Thyroid gland (tissue), 4 donors: ENCODE measurements around the gene PHOX2A. TPM values are rescaled to one million over a fixed set of nuclear protein-coding genes. Genes with fewer than 3 reads are reported as not detected.

ENCODE experiments used
- DNase-seq, 2 donors: peaks; one replicate each; pipeline ENCODE4 v3.0.0-alpha.2; 2019
- H3K27ac ChIP-seq, 3 donors: fragments of 200-600 bp; sonication (generic); 1 replicate in 2 of 3; 2 replicates in 1 of 3; pipeline ENCODE4 v1.5.1; 2016 to 2019; ENCODE audit warnings: mild to moderate bottlenecking in 1 of 3, moderate library complexity in 1 of 3
- H3K27me3 ChIP-seq: fragments of 200-600 bp; sonication (generic); one replicate; pipeline ENCODE4 v1.5.1; 2019
- H3K36me3 ChIP-seq, 2 donors: fragments of 200-600 bp; sonication (generic); one replicate each; pipeline ENCODE4 v1.5.1; 2016 to 2019
- H3K4me1 ChIP-seq, 2 donors: fragments of 200-600 bp; sonication (generic); one replicate each; pipeline ENCODE4 v1.5.1; 2017 to 2019
- H3K4me3 ChIP-seq, 3 donors: fragments of 200-600 bp; sonication (generic); replicated peaks in 1 of 3; 1 replicate in 2 of 3; 2 replicates in 1 of 3; pipeline ENCODE4 v1.5.1; 2016; ENCODE audit warnings: mild to moderate bottlenecking in 1 of 3
- H3K9me3 ChIP-seq: fragments of 200-600 bp; sonication (generic); one replicate; pipeline ENCODE4 v1.5.1; 2017
- POLR2A ChIP-seq, 2 donors: fragments of 450-650 bp; IDR thresholded peaks; one replicate each; pipeline ENCODE4 v1.6.1; 2017; ENCODE audit warnings: antibody characterized with exemption in 2 of 2, mild to moderate bottlenecking in 2 of 2, moderate library complexity in 1 of 2
- WGBS, 2 donors: methylation state at CpG; one replicate each; pipeline ENCODE4 v1.1.5; 2017; 5-methylcytosine and 5-hydroxymethylcytosine counted together
- intact Hi-C: fragments of 100-400 bp; cut with DNase I; formaldehyde crosslinking; loops from one replicate; pipeline ENCODE4 v1.15.1; 2023
- total RNA-seq, 4 donors: library from RNA; depleted of rRNA; stranded (reverse); fragments of >200 nt; gene quantifications; one replicate each; pipeline ENCODE4 v1.2.3, GENCODE V29; 2016
- TF ChIP-seq, protein P1 (sequence below), 6 experiments: fragments of 200-600 bp in 3 of 6; fragments of 450-650 bp in 3 of 6; sonication (generic) in 3 of 6; IDR thresholded peaks; one replicate each; pipeline ENCODE4 v1.5.1; 2016 to 2019; ENCODE audit warnings: antibody characterized with exemption in 6 of 6, mild to moderate bottlenecking in 2 of 6, inconsistent platforms in 1 of 6, moderate library complexity in 1 of 6

Gene PHOX2A
- total RNA-seq, 4 donors from 2014 or later, result not detected

DNA sequence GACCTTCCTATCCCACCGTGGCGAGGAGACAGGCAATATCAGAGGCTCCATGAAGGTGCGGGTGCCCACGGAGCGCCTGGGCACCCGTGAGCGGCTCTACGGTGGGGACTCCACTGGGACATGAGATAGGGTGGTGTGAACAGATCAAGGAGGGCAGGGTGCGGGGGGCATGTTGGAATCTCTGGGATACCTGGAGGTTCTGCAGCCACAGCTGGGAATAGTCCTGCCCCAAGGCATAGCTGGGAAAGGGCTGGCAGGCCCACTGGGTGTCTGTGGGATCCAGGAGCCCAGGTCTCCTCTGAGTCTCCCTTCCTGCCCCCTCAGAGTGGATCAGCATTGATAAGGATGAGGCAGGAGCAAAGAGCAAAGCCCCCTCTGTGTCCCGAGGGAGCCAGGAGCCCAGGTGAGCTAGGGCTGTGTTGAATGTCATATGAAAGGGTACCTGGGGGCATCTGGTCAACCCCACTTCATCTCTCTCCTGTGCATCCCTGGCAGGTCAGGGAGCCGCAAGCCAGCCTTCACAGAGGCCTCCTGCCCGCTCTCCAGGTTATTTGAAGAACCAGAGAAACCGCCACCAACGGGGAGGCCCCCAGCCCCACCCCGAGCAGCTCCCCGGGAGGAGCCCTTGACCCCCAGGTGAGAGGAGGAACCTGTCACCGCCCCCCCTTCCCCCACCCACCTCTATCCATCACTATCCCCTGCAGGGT is 8.5 kb downstream of the PHOX2A start:
- Histone ChIP-seq H3K4me1 (peaks cover 21 to 27% of the 10 kb centered on the region in 2 donors), H3K36me3 (peaks cover 55 to 65% of the 10 kb centered on the region in 2 donors), H3K4me3 (no peak overlapping the region), H3K27ac (no peak overlapping the region), H3K9me3 (no peaks in the 10 kb centered on the region), H3K27me3 (no peaks in the 10 kb centered on the region)
- 91% methylated on average over 14 to 17 of the region's 17 CpGs for WGBS, 2 donors
- intact Hi-C loops, result loop anchor here (10.0 kb wide), 1 partner anchor 189 kb away; no protein-coding TSS in a partner anchor
- TF ChIP-seq, protein P1, sequence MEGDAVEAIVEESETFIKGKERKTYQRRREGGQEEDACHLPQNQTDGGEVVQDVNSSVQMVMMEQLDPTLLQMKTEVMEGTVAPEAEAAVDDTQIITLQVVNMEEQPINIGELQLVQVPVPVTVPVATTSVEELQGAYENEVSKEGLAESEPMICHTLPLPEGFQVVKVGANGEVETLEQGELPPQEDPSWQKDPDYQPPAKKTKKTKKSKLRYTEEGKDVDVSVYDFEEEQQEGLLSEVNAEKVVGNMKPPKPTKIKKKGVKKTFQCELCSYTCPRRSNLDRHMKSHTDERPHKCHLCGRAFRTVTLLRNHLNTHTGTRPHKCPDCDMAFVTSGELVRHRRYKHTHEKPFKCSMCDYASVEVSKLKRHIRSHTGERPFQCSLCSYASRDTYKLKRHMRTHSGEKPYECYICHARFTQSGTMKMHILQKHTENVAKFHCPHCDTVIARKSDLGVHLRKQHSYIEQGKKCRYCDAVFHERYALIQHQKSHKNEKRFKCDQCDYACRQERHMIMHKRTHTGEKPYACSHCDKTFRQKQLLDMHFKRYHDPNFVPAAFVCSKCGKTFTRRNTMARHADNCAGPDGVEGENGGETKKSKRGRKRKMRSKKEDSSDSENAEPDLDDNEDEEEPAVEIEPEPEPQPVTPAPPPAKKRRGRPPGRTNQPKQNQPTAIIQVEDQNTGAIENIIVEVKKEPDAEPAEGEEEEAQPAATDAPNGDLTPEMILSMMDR (IDR thresholded peaks at IDR 0.05), result no peak
- no peak for TF ChIP-seq POLR2A (IDR thresholded peaks at IDR 0.05)
- no peak for DNase-seq

DNA sequence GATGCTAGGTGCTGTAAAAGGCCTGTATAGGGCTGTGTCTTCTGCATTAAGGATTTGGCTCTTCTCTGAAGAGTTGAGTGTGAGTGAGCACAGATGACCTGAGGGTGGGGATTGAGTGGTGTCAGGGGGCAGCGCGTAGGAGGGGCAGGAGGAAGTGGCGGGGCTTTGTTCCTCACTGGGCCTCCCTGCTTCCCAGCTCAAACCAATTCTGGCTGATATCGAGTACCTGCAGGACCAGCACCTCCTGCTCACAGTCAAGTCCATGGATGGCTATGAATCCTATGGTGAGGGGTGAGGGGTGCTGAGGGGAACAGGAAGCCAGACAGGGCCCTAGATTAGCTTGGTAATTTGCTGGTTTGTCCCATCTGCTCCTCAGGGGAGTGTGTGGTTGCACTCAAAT is 9.1 kb downstream of the PHOX2A start:
- H3K27ac ChIP-seq, result no peak overlapping the region
- WGBS, 2 donors, result 93 to 97% methylated on average over 4 of the region's 4 CpGs
- H3K4me3 ChIP-seq, result no peak overlapping the region
- peaks cover 15 to 21% of the 10 kb centered on the region in 2 donors for H3K4me1 ChIP-seq
- intact Hi-C loops, result loop anchor here (10.0 kb wide), 1 partner anchor 190 kb away; no protein-coding TSS in a partner anchor
- peaks cover 61 to 71% of the 10 kb centered on the region in 2 donors for H3K36me3 ChIP-seq
- no peak for TF ChIP-seq POLR2A (IDR thresholded peaks at IDR 0.05)
- TF ChIP-seq, protein P1 (IDR thresholded peaks at IDR 0.05), result no peak
- no peaks in the 10 kb centered on the region for H3K27me3 ChIP-seq
- no peak for DNase-seq
- H3K9me3 ChIP-seq, result no peaks in the 10 kb centered on the region

DNA sequence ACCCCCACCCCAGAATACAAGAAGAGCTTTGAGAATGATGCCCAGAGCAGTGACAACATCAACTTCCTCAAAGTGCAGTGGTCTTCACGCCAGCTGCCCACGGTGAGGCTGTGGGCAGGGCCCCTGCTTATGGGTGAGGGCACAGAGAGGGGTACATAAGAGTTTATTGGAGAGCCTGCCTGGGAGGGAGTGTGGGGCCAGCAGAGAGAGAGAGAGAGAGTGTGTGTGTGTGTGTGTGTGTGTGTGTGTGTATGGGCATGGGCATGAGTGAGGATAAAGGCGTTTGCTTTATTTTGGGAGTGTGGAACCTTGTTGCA is 9.5 kb downstream of the PHOX2A start:
- no peak overlapping the region for H3K27ac ChIP-seq
- H3K4me1 ChIP-seq, result peaks cover 14 to 17% of the 10 kb centered on the region in 2 donors
- TF ChIP-seq POLR2A (IDR thresholded peaks at IDR 0.05), result no peak
- TF ChIP-seq, protein P1 (IDR thresholded peaks at IDR 0.05), result no peak
- H3K4me3 ChIP-seq, result no peak overlapping the region
- no peak for DNase-seq
- H3K36me3 ChIP-seq, result peaks cover 66 to 76% of the 10 kb centered on the region in 2 donors
- 74 to 82% methylated on average over 3 of the region's 3 CpGs for WGBS, 2 donors
- intact Hi-C loops, result loop anchor here (10.0 kb wide), 1 partner anchor 190 kb away; no protein-coding TSS in a partner anchor
- H3K9me3 ChIP-seq, result no peaks in the 10 kb centered on the region
- no peaks in the 10 kb centered on the region for H3K27me3 ChIP-seq

DNA sequence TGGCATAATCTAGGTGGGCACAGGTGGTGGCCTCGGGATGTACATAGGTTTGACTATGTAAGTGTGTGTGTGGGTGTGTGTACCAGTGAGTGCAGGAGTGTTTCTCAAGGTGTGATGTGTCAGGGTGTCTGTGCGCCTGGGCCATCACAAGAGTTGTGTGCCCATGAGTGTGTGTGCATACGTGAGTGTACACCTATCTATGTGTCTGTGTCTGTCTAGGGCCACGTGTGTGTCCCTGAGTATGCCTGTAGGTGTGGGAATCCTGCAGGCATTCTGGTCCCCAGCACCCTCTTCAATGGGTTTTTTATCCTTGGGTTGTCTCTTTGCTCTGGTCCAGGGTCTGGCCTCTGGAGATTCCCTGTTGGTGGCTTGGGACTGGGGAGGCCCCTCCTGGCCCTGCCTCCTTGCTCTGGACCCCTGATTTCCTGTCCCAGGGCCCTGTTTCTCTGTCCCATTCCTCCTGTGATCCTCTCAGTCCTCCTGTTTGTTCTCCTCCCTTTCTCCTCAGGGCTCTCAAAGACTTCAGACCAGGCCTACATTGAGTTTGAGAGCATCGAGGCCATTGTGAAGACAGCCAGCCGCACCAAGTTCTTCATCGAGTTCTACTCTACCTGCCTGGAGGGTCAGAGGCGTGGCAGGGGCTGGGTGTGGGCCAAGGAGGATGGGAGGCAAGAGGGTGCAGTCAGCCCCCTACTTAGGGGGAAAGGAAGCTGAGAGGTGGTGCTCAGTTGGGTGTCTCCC is 10.0 kb downstream of the PHOX2A start:
- Histone ChIP-seq H3K27me3 (no peaks in the 10 kb centered on the region), H3K4me1 (peaks cover 8 to 12% of the 10 kb centered on the region in 2 donors), H3K27ac (no peak overlapping the region), H3K9me3 (no peaks in the 10 kb centered on the region), H3K36me3 (peaks cover 71 to 81% of the 10 kb centered on the region in 2 donors), H3K4me3 (no peak overlapping the region)
- 84 to 86% methylated on average over 8 of the region's 8 CpGs for WGBS, 2 donors
- TF ChIP-seq, protein P1 (IDR thresholded peaks at IDR 0.05), result no peak
- no peak for TF ChIP-seq POLR2A (IDR thresholded peaks at IDR 0.05)
- no peak for DNase-seq
- intact Hi-C loops, result loop anchor here (10.0 kb wide), 1 partner anchor 191 kb away; no protein-coding TSS in a partner anchor
